Osteoblast (primary cell): ENCODE results near the gene EPS8L2. TPM values are rescaled to one million over a fixed set of nuclear protein-coding genes. Genes with fewer than 3 reads are reported as not detected.

Experiments
- DNase-seq: peaks from one replicate; pipeline ENCODE4 v3.0.0; 2011; ENCODE audit warnings: low spot score, mixed read lengths; ENCODE audit not compliant: insufficient read length; ENCODE audit errors: missing footprints
- H2AFZ ChIP-seq: 2 replicates; pipeline ENCODE4 v1.6.0; 2011; ENCODE audit warnings: mild to moderate bottlenecking, low read length
- H3K27ac ChIP-seq: 2 replicates; pipeline ENCODE4 v1.5.1; 2011; ENCODE audit warnings: mild to moderate bottlenecking, low read depth, low read length, moderate library complexity
- H3K27me3 ChIP-seq: 2 replicates; pipeline ENCODE4 v1.6.0; 2012; ENCODE audit warnings: mild to moderate bottlenecking, control low read depth, inconsistent platforms, low read length, moderate library complexity; ENCODE audit not compliant: insufficient read depth
- H3K36me3 ChIP-seq: 2 replicates; pipeline ENCODE4 v1.5.1; 2011; ENCODE audit warnings: mild to moderate bottlenecking, low read length, control low read depth, moderate library complexity; ENCODE audit not compliant: insufficient read depth
- H3K4me1 ChIP-seq: 2 replicates; pipeline ENCODE4 v1.5.1; 2011; ENCODE audit warnings: mild to moderate bottlenecking, low read length, control low read depth, moderate library complexity; ENCODE audit not compliant: insufficient read depth
- H3K4me2 ChIP-seq: 2 replicates; pipeline ENCODE4 v1.6.0; 2011; ENCODE audit warnings: mild to moderate bottlenecking, low read length; ENCODE audit not compliant: insufficient read depth
- H3K4me3 ChIP-seq: fragments of 200-600 bp; sonication (generic); 3 replicates; pipeline ENCODE4 v1.5.1; 2012; ENCODE audit warnings: mild to moderate bottlenecking, low read length, inconsistent platforms; ENCODE audit not compliant: insufficient read depth
- H3K79me2 ChIP-seq: 2 replicates; pipeline ENCODE4 v1.6.0; 2012; ENCODE audit warnings: mild to moderate bottlenecking, low read length, control low read depth, inconsistent platforms; ENCODE audit not compliant: insufficient read depth
- H3K9me3 ChIP-seq: 2 replicates; pipeline ENCODE4 v1.5.1; 2011; ENCODE audit warnings: low read depth, low read length, control low read depth
- H4K20me1 ChIP-seq: 2 replicates; pipeline ENCODE4 v1.6.0; 2012; ENCODE audit warnings: mild to moderate bottlenecking, low read length, control low read depth; ENCODE audit not compliant: insufficient read depth
- total RNA-seq: library from RNA; depleted of rRNA; stranded (reverse); fragments of >200 nt; gene quantifications from 2 replicates; pipeline ENCODE4 v1.2.3, GENCODE V29; 2012
- TF ChIP-seq, protein P1 (sequence below): IDR thresholded peaks from 2 replicates; pipeline ENCODE4 v1.5.1; 2011; ENCODE audit warnings: mild to moderate bottlenecking, low read depth, low read length, moderate library complexity; ENCODE audit errors: extremely low read depth

The EPS8L2 gene
- total RNA-seq, 1 donor = 29.7 TPM

DNA sequence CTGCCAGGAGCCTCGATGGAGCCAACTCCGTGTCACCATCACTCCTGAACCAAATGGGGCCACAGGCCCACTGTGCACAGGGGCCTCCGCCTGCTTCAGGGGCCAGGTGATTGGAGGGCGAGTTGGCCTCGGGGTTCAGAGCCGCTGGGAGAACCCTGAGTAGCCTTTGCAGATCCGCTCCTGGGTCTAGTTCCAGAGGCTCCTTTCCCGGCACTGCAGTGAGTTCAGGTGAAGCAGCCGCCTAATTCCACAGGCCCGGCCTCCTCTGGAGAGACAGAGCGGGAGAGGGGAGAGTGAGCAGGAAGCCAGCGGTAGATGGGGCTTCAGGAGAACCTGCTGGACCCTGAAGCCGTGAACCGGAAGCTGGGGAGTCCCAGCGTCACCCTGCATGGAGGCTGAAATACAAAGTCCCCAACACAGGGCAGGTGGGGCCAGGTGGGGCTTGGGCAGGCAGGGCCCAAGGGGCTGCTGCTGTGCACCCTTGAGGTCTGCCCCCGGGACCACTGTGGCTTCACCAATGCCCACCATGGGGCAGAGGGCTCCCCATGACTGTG, 46.4 kb upstream of the EPS8L2 start:
- H3K27me3 ChIP-seq = no peaks in the 10 kb centered on the region
- H3K36me3 ChIP-seq = peaks cover 23% of the 10 kb centered on the region
- no peak overlapping the region for H3K27ac ChIP-seq
- TF ChIP-seq, protein P1, sequence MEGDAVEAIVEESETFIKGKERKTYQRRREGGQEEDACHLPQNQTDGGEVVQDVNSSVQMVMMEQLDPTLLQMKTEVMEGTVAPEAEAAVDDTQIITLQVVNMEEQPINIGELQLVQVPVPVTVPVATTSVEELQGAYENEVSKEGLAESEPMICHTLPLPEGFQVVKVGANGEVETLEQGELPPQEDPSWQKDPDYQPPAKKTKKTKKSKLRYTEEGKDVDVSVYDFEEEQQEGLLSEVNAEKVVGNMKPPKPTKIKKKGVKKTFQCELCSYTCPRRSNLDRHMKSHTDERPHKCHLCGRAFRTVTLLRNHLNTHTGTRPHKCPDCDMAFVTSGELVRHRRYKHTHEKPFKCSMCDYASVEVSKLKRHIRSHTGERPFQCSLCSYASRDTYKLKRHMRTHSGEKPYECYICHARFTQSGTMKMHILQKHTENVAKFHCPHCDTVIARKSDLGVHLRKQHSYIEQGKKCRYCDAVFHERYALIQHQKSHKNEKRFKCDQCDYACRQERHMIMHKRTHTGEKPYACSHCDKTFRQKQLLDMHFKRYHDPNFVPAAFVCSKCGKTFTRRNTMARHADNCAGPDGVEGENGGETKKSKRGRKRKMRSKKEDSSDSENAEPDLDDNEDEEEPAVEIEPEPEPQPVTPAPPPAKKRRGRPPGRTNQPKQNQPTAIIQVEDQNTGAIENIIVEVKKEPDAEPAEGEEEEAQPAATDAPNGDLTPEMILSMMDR = no peak
- H3K4me3 ChIP-seq = no peak overlapping the region
- no peaks in the 10 kb centered on the region for H3K9me3 ChIP-seq
- H3K4me1 ChIP-seq = no peaks in the 10 kb centered on the region
- peak; percentile 63 for DNase-seq
- H2AFZ ChIP-seq = no peak overlapping the region
- peaks cover 4% of the 10 kb centered on the region for H3K79me2 ChIP-seq
- no peak overlapping the region for H3K4me2 ChIP-seq
- H4K20me1 ChIP-seq = peaks cover 18% of the 10 kb centered on the region

DNA sequence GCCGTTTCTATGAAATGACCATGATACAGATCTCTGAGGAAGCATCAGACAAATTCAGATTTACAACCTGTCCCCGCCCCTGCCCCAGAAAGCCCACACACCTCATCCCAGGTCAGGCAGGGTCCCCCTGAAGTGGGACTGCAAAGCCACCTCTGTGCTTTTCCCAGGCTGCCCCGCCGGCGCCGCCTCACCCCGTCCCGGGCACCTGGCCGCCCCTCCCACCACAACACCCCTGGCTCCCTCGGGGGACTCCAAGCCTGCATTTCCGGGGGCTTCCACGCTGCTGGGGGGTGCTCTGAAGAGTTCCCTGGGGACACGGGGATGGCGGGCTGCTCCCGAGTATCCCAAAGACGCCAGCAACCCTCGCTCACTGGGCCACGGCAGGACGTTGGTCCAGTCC, 45.8 kb upstream of the EPS8L2 start:
- H3K27me3 ChIP-seq = no peaks in the 10 kb centered on the region
- DNase-seq = peak; percentile 58
- no peak overlapping the region for H2AFZ ChIP-seq
- no peak overlapping the region for H3K4me2 ChIP-seq
- H3K4me1 ChIP-seq = no peaks in the 10 kb centered on the region
- H3K79me2 ChIP-seq = peaks cover 4% of the 10 kb centered on the region
- H3K4me3 ChIP-seq = no peak overlapping the region
- no peaks in the 10 kb centered on the region for H3K9me3 ChIP-seq
- no peak overlapping the region for H3K27ac ChIP-seq
- TF ChIP-seq, protein P1 = no peak
- peaks cover 18% of the 10 kb centered on the region for H4K20me1 ChIP-seq
- peaks cover 23% of the 10 kb centered on the region for H3K36me3 ChIP-seq

DNA sequence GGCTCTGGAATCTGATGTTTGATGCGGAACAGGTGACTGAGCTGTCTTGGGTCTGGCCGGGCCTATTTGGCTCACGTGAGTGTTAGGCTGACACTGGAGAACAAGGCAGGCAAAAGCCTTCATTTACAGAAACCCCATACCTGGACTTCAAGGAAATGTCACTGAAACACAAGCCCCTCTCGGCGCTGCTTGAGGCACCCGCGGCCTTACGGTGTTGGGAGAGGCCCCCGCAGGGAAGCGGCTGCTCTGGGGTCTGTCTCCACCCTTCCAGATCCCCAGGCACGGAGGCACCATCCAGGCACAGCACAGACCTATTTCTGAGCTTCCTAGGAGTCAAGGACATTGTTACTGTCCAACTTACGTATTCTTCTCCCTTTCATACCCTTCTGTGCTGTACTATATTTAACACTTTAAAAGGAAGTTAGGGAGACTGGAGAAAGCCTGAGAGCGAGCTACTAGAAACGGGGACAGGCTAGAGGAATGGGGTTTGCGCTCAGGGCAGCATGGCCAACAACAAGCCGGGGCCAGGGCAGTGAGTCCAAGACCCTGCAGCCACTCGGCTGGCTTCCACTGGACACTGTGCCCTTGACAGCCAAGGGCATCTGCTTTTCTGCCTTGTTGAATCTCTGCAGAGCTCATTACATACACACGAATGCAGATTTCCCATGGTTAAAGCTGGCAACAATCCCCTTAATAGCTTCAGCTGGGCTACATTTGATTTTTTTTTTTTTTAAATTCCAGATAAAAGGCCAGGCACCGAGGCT, 45.2 kb upstream of the EPS8L2 start:
- TF ChIP-seq, protein P1 = no peak
- Histone ChIP-seq H3K4me3 (no peak overlapping the region), H3K27me3 (no peaks in the 10 kb centered on the region), H3K4me1 (no peaks in the 10 kb centered on the region), H4K20me1 (peaks cover 18% of the 10 kb centered on the region), H3K9me3 (no peaks in the 10 kb centered on the region), H2AFZ (no peak overlapping the region), H3K4me2 (no peak overlapping the region), H3K36me3 (peaks cover 23% of the 10 kb centered on the region), H3K27ac (no peak overlapping the region), H3K79me2 (peaks cover 4% of the 10 kb centered on the region)
- peak; percentile 35 for DNase-seq

DNA sequence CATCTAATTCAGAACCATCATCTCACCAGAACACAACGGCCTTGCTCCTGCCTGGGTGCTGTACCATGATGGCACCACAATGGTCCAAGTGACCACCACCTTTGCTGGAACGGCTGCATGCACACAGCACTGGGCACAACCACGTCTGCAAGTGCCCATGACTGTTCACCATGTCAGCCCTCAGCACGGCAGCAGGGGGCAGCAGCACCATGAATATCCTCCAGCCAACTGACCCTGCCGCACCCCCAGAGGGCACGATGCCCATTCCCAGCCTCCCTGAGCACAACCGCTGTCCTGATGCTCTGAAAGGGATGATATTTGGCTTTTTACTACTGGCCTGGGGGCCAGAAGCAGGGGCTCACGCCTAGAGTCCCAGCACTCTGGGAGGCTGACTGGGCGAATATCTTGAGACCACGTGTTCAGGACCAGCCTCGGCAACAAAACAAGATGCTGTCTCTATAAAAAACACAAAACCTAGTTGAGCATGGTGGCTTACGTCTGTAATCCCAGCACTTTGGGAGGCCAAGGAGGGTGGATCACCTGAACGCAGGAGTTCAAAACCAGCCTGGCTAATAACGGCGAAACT, 43.2 kb upstream of the EPS8L2 start:
- no peak overlapping the region for H2AFZ ChIP-seq
- H3K4me2 ChIP-seq = no peak overlapping the region
- peak; percentile 99 for DNase-seq
- H3K79me2 ChIP-seq = peaks cover 4% of the 10 kb centered on the region
- no peak overlapping the region for H3K27ac ChIP-seq
- H3K9me3 ChIP-seq = no peaks in the 10 kb centered on the region
- TF ChIP-seq, protein P1 = peak; percentile 74
- H3K27me3 ChIP-seq = no peaks in the 10 kb centered on the region
- peaks cover 26% of the 10 kb centered on the region for H3K36me3 ChIP-seq
- no peaks in the 10 kb centered on the region for H3K4me1 ChIP-seq
- no peak overlapping the region for H3K4me3 ChIP-seq
- H4K20me1 ChIP-seq = peaks cover 14% of the 10 kb centered on the region
